Embryonic facial prominence (tissue), 1 donor: ENCODE data around the gene EPB41L4B.
"Not testable (repeated sequence)": the region's sequence is repeated elsewhere in the genome, so short reads cannot be mapped to it uniquely, and the experiment has no call there.

ENCODE experiments used
- DNase-seq: peaks from one replicate; pipeline ENCODE4 v3.0.0-alpha.2; 2016; ENCODE audit errors: extremely low spot score

EPB41L4B gene

GRCh38 chr9:109166171-109166770 is 154.6 kb downstream of the EPB41L4B start:
- DNase-seq, result no peak

GRCh38 chr9:109164042-109164441 is 156.8 kb downstream of the EPB41L4B start:
- no peak for DNase-seq

- no peak for DNase-seq
Measured at GRCh38 chr9:109163194-109163593, 157.7 kb downstream of the EPB41L4B start.

- no peak for DNase-seq
Measured at GRCh38 chr9:109162677-109163076, 158.2 kb downstream of the EPB41L4B start.

- DNase-seq, result no peak
Measured at GRCh38 chr9:109161471-109161870, 159.4 kb downstream of the EPB41L4B start.

GRCh38 chr9:109159583-109159982 is 161.3 kb downstream of the EPB41L4B start:
- no peak for DNase-seq

GRCh38 chr9:109158651-109159050 is 162.2 kb downstream of the EPB41L4B start:
- no peak for DNase-seq

- no peak for DNase-seq
Measured at GRCh38 chr9:109156708-109157107, 164.2 kb downstream of the EPB41L4B start.

- no peak for DNase-seq
Measured at GRCh38 chr9:109150925-109151545, 169.8 kb downstream of the EPB41L4B start.

GRCh38 chr9:109149722-109150121 is 171.1 kb downstream of the EPB41L4B start:
- DNase-seq, result no peak

- no peak for DNase-seq
Measured at GRCh38 chr9:109149089-109149488, 171.8 kb downstream of the EPB41L4B start.

GRCh38 chr9:109145051-109145450 is 175.8 kb downstream of the EPB41L4B start:
- DNase-seq, result no peak

- DNase-seq, result no peak
Measured at GRCh38 chr9:109143881-109144562, 176.8 kb downstream of the EPB41L4B start.

- DNase-seq, result no peak
Measured at GRCh38 chr9:109141375-109141774, 179.5 kb downstream of the EPB41L4B start.

GRCh38 chr9:109139851-109140250 is 181.0 kb downstream of the EPB41L4B start:
- DNase-seq, result no peak

GRCh38 chr9:109138421-109138820 is 182.4 kb downstream of the EPB41L4B start:
- no peak for DNase-seq

GRCh38 chr9:109134167-109134578 is 186.7 kb downstream of the EPB41L4B start:
- no peak for DNase-seq

- DNase-seq, result no peak
Measured at GRCh38 chr9:109133533-109133932, 187.3 kb downstream of the EPB41L4B start.

- DNase-seq, result no peak
Measured at GRCh38 chr9:109132567-109133021, 188.3 kb downstream of the EPB41L4B start.

GRCh38 chr9:109129470-109130197 is 191.2 kb downstream of the EPB41L4B start:
- DNase-seq, result no peak

- DNase-seq, result not testable (repeated sequence)
Measured at GRCh38 chr9:109126671-109127070, 194.2 kb downstream of the EPB41L4B start.

- no peak for DNase-seq
Measured at GRCh38 chr9:109124121-109124520, 196.7 kb downstream of the EPB41L4B start.
